Measurements from ENCODE around the gene CRCP.

The CRCP gene

GRCh38 chr7:66186991-66187390 lies 72.3 kb downstream of the CRCP start:
- DNase-seq (ENCODE audit: low read depth in 2 of 3, low spot score in 2 of 3): no peak

- no peak for DNase-seq (ENCODE audit: low read depth in 2 of 3, low spot score in 2 of 3)
Measured at GRCh38 chr7:66187905-66188304, 73.3 kb downstream of the CRCP start.

GRCh38 chr7:66188645-66189044 lies 74.0 kb downstream of the CRCP start:
- no peak for DNase-seq (ENCODE audit: low read depth in 2 of 3, low spot score in 2 of 3)

- no peak for DNase-seq (ENCODE audit: low read depth in 2 of 3, low spot score in 2 of 3)
Measured at GRCh38 chr7:66189695-66190503, 75.3 kb downstream of the CRCP start.

GRCh38 chr7:66190504-66190857 lies 75.8 kb downstream of the CRCP start:
- DNase-seq (ENCODE audit: low read depth in 2 of 3, low spot score in 2 of 3): no peak

GRCh38 chr7:66193146-66193725 lies 78.6 kb downstream of the CRCP start:
- no peak for DNase-seq (ENCODE audit: low read depth in 2 of 3, low spot score in 2 of 3)

- no peak for DNase-seq (ENCODE audit: low read depth in 2 of 3, low spot score in 2 of 3)
Measured at GRCh38 chr7:66198469-66198868, 83.8 kb downstream of the CRCP start.

GRCh38 chr7:66198956-66199355 lies 84.3 kb downstream of the CRCP start:
- DNase-seq (ENCODE audit: low read depth in 2 of 3, low spot score in 2 of 3): no peak

- no peak for DNase-seq (ENCODE audit: low read depth in 2 of 3, low spot score in 2 of 3)
Measured at GRCh38 chr7:66202441-66202840, 87.8 kb downstream of the CRCP start.

Data from activated CD8-positive, alpha-beta memory T cell treated with anti-CD3 and anti-CD28 coated beads for 48 hours (primary cell).